K562 (cell line): ENCODE results near the gene POTEF. TPM values are rescaled to one million over a fixed set of nuclear protein-coding genes. Genes with fewer than 3 reads are reported as not detected.

ENCODE experiments used
- polyA plus RNA-seq, 8 experiments: library from polyadenylated mRNA; depleted of rRNA in 4 of 8; stranded (reverse) in 5 of 8; unstranded in 3 of 8; fragments of >200 nt; fragmentation: Nextera tagmentation in 2 of 8; fragmentation: Illumina TruSeq in 1 of 8; extraction: Ambion mirVana in 2 of 8; extraction: Trizol in 1 of 8; gene quantifications; 2 replicates each; pipeline versions ENCODE4 v1.2.1 to v1.2.3, GENCODE V29; 2011 to 2014; ENCODE audit warnings: inconsistent platforms in 1 of 8, missing spikeins in 1 of 8
- small RNA-seq: library from RNA; depleted of rRNA; stranded (forward); fragments of <200 nt; gene quantifications from one replicate; pipeline ENCODE3, GENCODE V24; 2014
- total RNA-seq, 7 experiments: library from RNA; depleted of rRNA in 6 of 7; stranded (reverse); fragments of >200 nt in 6 of 7; fragmentation: Illumina TruSeq in 2 of 7; extraction: Trizol in 2 of 7; gene quantifications; 2 replicates each; pipeline versions ENCODE4 v1.2.1 to v1.2.3, GENCODE V29; 2011 to 2021; ENCODE audit warnings: low replicate concordance in 1 of 7

Gene POTEF
- total and polyA plus RNA-seq, 9 of the 15 experiments (the other 6 are each of a cell fraction or from before 2014, with no cell fraction given), result 0.04 to 2.2 (median 0.27) TPM; not detected in 1

Small RNA genes within 50 kb of the gene (small RNA-seq; reads per million reads assigned to genes)
- gene AC018865.2, result not detected
- not detected for gene RNU6-1049P

Other genes with a start within 250 kb of the POTEF start
- not detected in 2 replicates for gene RAB6C, start 149.6 kb downstream of the POTEF start, total RNA-seq (2014; rRNA removed)
- gene RAB6C, start 149.6 kb downstream of the POTEF start, total RNA-seq (2014; rRNA removed; fragmentation: Illumina TruSeq; extraction: Trizol), result not detected in 2 replicates
- gene RAB6C, start 149.6 kb downstream of the POTEF start, total RNA-seq (2015; rRNA removed; fragmentation: Illumina TruSeq; extraction: Trizol), result not detected in 2 replicates
- not detected in 2 replicates for gene RAB6C, start 149.6 kb downstream of the POTEF start, total RNA-seq (2021)
- not detected in 2 replicates for gene RAB6C, start 149.6 kb downstream of the POTEF start, polyA plus RNA-seq (2011; rRNA removed)
- gene RAB6C, start 149.6 kb downstream of the POTEF start, polyA plus RNA-seq (2014; fragmentation: Illumina TruSeq; extraction: Trizol), result not detected in 2 replicates
- not detected for gene RAB6C, start 149.6 kb downstream of the POTEF start, polyA plus RNA-seq (2014; fragmentation: Nextera tagmentation; extraction: Ambion mirVana)
- not detected in 2 replicates for gene RAB6C, start 149.6 kb downstream of the POTEF start, polyA plus RNA-seq (2014; rRNA removed)
- gene CCDC74B, start 15.9 kb upstream of the POTEF start, total RNA-seq (2014; rRNA removed), result 0.59 and 0.65 TPM in 2 replicates
- 0.11 and 0.19 TPM in 2 replicates for gene CCDC74B, start 15.9 kb upstream of the POTEF start, total RNA-seq (2014; rRNA removed; fragmentation: Illumina TruSeq; extraction: Trizol)
- gene CCDC74B, start 15.9 kb upstream of the POTEF start, total RNA-seq (2015; rRNA removed; fragmentation: Illumina TruSeq; extraction: Trizol), result 0.25 and 0.57 TPM in 2 replicates
- 1.0 and 1.4 TPM in 2 replicates for gene CCDC74B, start 15.9 kb upstream of the POTEF start, total RNA-seq (2021)
- gene CCDC74B, start 15.9 kb upstream of the POTEF start, polyA plus RNA-seq (2011; rRNA removed), result 1.2 and 2.1 TPM in 2 replicates
- 0.28 and 0.45 TPM in 2 replicates for gene CCDC74B, start 15.9 kb upstream of the POTEF start, polyA plus RNA-seq (2014; fragmentation: Illumina TruSeq; extraction: Trizol)
- gene CCDC74B, start 15.9 kb upstream of the POTEF start, polyA plus RNA-seq (2014; fragmentation: Nextera tagmentation; extraction: Ambion mirVana), result under 1 TPM in 1 of 2 experiments, not detected in 1; 0.04 TPM
- gene CCDC74B, start 15.9 kb upstream of the POTEF start, polyA plus RNA-seq (2014; rRNA removed), result 1.5 and 1.6 TPM in 2 replicates
- 46.6 and 61.6 TPM in 2 replicates for gene SMPD4, start 52.4 kb upstream of the POTEF start, total RNA-seq (2014; rRNA removed)
- 25.7 and 26.0 TPM in 2 replicates for gene SMPD4, start 52.4 kb upstream of the POTEF start, total RNA-seq (2014; rRNA removed; fragmentation: Illumina TruSeq; extraction: Trizol)
- 35.7 and 39.6 TPM in 2 replicates for gene SMPD4, start 52.4 kb upstream of the POTEF start, total RNA-seq (2015; rRNA removed; fragmentation: Illumina TruSeq; extraction: Trizol)
- 108 and 123 TPM in 2 replicates for gene SMPD4, start 52.4 kb upstream of the POTEF start, total RNA-seq (2021)
- gene SMPD4, start 52.4 kb upstream of the POTEF start, polyA plus RNA-seq (2011; rRNA removed), result 33.4 and 80.6 TPM in 2 replicates
- 79.3 and 102 TPM in 2 replicates for gene SMPD4, start 52.4 kb upstream of the POTEF start, polyA plus RNA-seq (2014; fragmentation: Illumina TruSeq; extraction: Trizol)
- 1 to 10 TPM; 7.5 to 8.8 TPM for gene SMPD4, start 52.4 kb upstream of the POTEF start, polyA plus RNA-seq (2014; fragmentation: Nextera tagmentation; extraction: Ambion mirVana)
- 65.1 and 71.4 TPM in 2 replicates for gene SMPD4, start 52.4 kb upstream of the POTEF start, polyA plus RNA-seq (2014; rRNA removed)
- gene MZT2B, start 53.0 kb upstream of the POTEF start, total RNA-seq (2014; rRNA removed), result 435 and 624 TPM in 2 replicates
- 15.9 and 19.3 TPM in 2 replicates for gene MZT2B, start 53.0 kb upstream of the POTEF start, total RNA-seq (2014; rRNA removed; fragmentation: Illumina TruSeq; extraction: Trizol)
- 102 and 115 TPM in 2 replicates for gene MZT2B, start 53.0 kb upstream of the POTEF start, total RNA-seq (2015; rRNA removed; fragmentation: Illumina TruSeq; extraction: Trizol)
- 379 and 394 TPM in 2 replicates for gene MZT2B, start 53.0 kb upstream of the POTEF start, total RNA-seq (2021)
- gene MZT2B, start 53.0 kb upstream of the POTEF start, polyA plus RNA-seq (2011; rRNA removed), result 114 and 170 TPM in 2 replicates
- gene MZT2B, start 53.0 kb upstream of the POTEF start, polyA plus RNA-seq (2014; fragmentation: Illumina TruSeq; extraction: Trizol), result 12.5 and 57.0 TPM in 2 replicates
- 1 to 10 TPM; 5.1 to 9.3 TPM for gene MZT2B, start 53.0 kb upstream of the POTEF start, polyA plus RNA-seq (2014; fragmentation: Nextera tagmentation; extraction: Ambion mirVana)
- gene MZT2B, start 53.0 kb upstream of the POTEF start, polyA plus RNA-seq (2014; rRNA removed), result 321 and 383 TPM in 2 replicates
- gene TUBA3E, start 69.2 kb upstream of the POTEF start, total RNA-seq (2014; rRNA removed), result 0.14 and 0.41 TPM in 2 replicates
- gene TUBA3E, start 69.2 kb upstream of the POTEF start, total RNA-seq (2014; rRNA removed; fragmentation: Illumina TruSeq; extraction: Trizol), result 0.10 TPM in 1 of 2 replicates, not detected in the other
- 0.15 and 0.25 TPM in 2 replicates for gene TUBA3E, start 69.2 kb upstream of the POTEF start, total RNA-seq (2015; rRNA removed; fragmentation: Illumina TruSeq; extraction: Trizol)
- not detected in 2 replicates for gene TUBA3E, start 69.2 kb upstream of the POTEF start, total RNA-seq (2021)
- gene TUBA3E, start 69.2 kb upstream of the POTEF start, polyA plus RNA-seq (2011; rRNA removed), result 0.11 and 0.26 TPM in 2 replicates
- gene TUBA3E, start 69.2 kb upstream of the POTEF start, polyA plus RNA-seq (2014; fragmentation: Illumina TruSeq; extraction: Trizol), result 0.22 and 0.30 TPM in 2 replicates
- gene TUBA3E, start 69.2 kb upstream of the POTEF start, polyA plus RNA-seq (2014; fragmentation: Nextera tagmentation; extraction: Ambion mirVana), result under 1 TPM in 1 of 2 experiments, not detected in 1; 0.13 TPM
- 0.09 and 0.12 TPM in 2 replicates for gene TUBA3E, start 69.2 kb upstream of the POTEF start, polyA plus RNA-seq (2014; rRNA removed)
- gene IMP4, start 213.7 kb upstream of the POTEF start, total RNA-seq (2014; rRNA removed), result 187 and 239 TPM in 2 replicates
- 42.1 and 52.9 TPM in 2 replicates for gene IMP4, start 213.7 kb upstream of the POTEF start, total RNA-seq (2014; rRNA removed; fragmentation: Illumina TruSeq; extraction: Trizol)
- gene IMP4, start 213.7 kb upstream of the POTEF start, total RNA-seq (2015; rRNA removed; fragmentation: Illumina TruSeq; extraction: Trizol), result 97.8 and 103 TPM in 2 replicates
- gene IMP4, start 213.7 kb upstream of the POTEF start, total RNA-seq (2021), result 164 and 167 TPM in 2 replicates
- gene IMP4, start 213.7 kb upstream of the POTEF start, polyA plus RNA-seq (2011; rRNA removed), result 127 and 158 TPM in 2 replicates
- gene IMP4, start 213.7 kb upstream of the POTEF start, polyA plus RNA-seq (2014; fragmentation: Illumina TruSeq; extraction: Trizol), result 100.0 and 155 TPM in 2 replicates
- 10 to 100 TPM; 35.4 to 53.3 TPM for gene IMP4, start 213.7 kb upstream of the POTEF start, polyA plus RNA-seq (2014; fragmentation: Nextera tagmentation; extraction: Ambion mirVana)
- gene IMP4, start 213.7 kb upstream of the POTEF start, polyA plus RNA-seq (2014; rRNA removed), result 209 and 231 TPM in 2 replicates
- gene PTPN18, start 226.8 kb upstream of the POTEF start, total RNA-seq (2014; rRNA removed), result 49.6 and 57.0 TPM in 2 replicates
- 36.9 and 37.6 TPM in 2 replicates for gene PTPN18, start 226.8 kb upstream of the POTEF start, total RNA-seq (2014; rRNA removed; fragmentation: Illumina TruSeq; extraction: Trizol)
- gene PTPN18, start 226.8 kb upstream of the POTEF start, total RNA-seq (2015; rRNA removed; fragmentation: Illumina TruSeq; extraction: Trizol), result 35.2 and 38.5 TPM in 2 replicates
- 64.0 and 64.4 TPM in 2 replicates for gene PTPN18, start 226.8 kb upstream of the POTEF start, total RNA-seq (2021)
- gene PTPN18, start 226.8 kb upstream of the POTEF start, polyA plus RNA-seq (2011; rRNA removed), result 51.0 and 58.7 TPM in 2 replicates
- 79.5 and 90.7 TPM in 2 replicates for gene PTPN18, start 226.8 kb upstream of the POTEF start, polyA plus RNA-seq (2014; fragmentation: Illumina TruSeq; extraction: Trizol)
- 10 to 100 TPM; 11.6 to 19.3 TPM for gene PTPN18, start 226.8 kb upstream of the POTEF start, polyA plus RNA-seq (2014; fragmentation: Nextera tagmentation; extraction: Ambion mirVana)
- 67.4 and 76.7 TPM in 2 replicates for gene PTPN18, start 226.8 kb upstream of the POTEF start, polyA plus RNA-seq (2014; rRNA removed)